ENCODE measurements around the gene TPD52L3. TPM values are rescaled to one million over a fixed set of nuclear protein-coding genes. Genes with fewer than 3 reads are reported as not detected.
A peak's percentile ranks its signal among the peaks of the same experiment; 100 is the strongest.

Gene TPD52L3
- total and polyA plus RNA-seq, 2 donors from 2014 or later = not detected

- DNase-seq = peak in 2 of 5 donors; percentile 51 to 72
- Histone ChIP-seq H3K27me3 (ENCODE audit: control insufficient read depth, insufficient read depth, low read length) (no peaks in the 10 kb centered on the region), H3K9me3 (ENCODE audit: control insufficient read depth in 2 of 3, insufficient read depth in 1 of 3, low read length in 3 of 3) (no peaks in the 10 kb centered on the region), H3K4me1 (ENCODE audit: control insufficient read depth in 2 of 3, insufficient read depth in 2 of 3, low read depth in 1 of 3, low read length in 3 of 3) (no peaks in the 10 kb centered on the region), H3K27ac (ENCODE audit: low read depth in 2 of 2, low read length in 2 of 2) (no peak overlapping the region), H3K9ac (ENCODE audit: low read length in 3 of 3) (no peak overlapping the region), H3K4me3 (ENCODE audit: low read length in 3 of 3) (no peak overlapping the region), H3K36me3 (ENCODE audit: control insufficient read depth in 2 of 3, insufficient read depth in 3 of 3, low read length in 3 of 3) (no peaks in the 10 kb centered on the region)
- intact Hi-C loops (cut with DNase I) = no loop called here
- peak; percentile 53 for TF ChIP-seq CTCF (IDR thresholded peaks at IDR 0.05; ENCODE audit: borderline replicate concordance, extremely low read depth, insufficient read depth)
- peak; percentile 45 for FAIRE-seq
These were observed 22.1 kb upstream of the TPD52L3 start for GRCh38 chr9:6305954-6306563.

GRCh38 chr9:6307551-6308096 is 20.6 kb upstream of the TPD52L3 start:
- no peak for TF ChIP-seq CTCF (IDR thresholded peaks at IDR 0.05; ENCODE audit: borderline replicate concordance, extremely low read depth, insufficient read depth)
- H3K36me3 ChIP-seq (ENCODE audit: control insufficient read depth in 2 of 3, insufficient read depth in 3 of 3, low read length in 3 of 3) = no peaks in the 10 kb centered on the region
- H3K27ac ChIP-seq (ENCODE audit: low read depth in 2 of 2, low read length in 2 of 2) = no peak overlapping the region
- H3K4me3 ChIP-seq (ENCODE audit: low read length in 3 of 3) = no peak overlapping the region
- no peak for DNase-seq
- no peaks in the 10 kb centered on the region for H3K27me3 ChIP-seq (ENCODE audit: control insufficient read depth, insufficient read depth, low read length)
- FAIRE-seq = no peak
- no peaks in the 10 kb centered on the region for H3K4me1 ChIP-seq (ENCODE audit: control insufficient read depth in 2 of 3, insufficient read depth in 2 of 3, low read depth in 1 of 3, low read length in 3 of 3)
- intact Hi-C loops (cut with DNase I) = no loop called here
- H3K9ac ChIP-seq (ENCODE audit: low read length in 3 of 3) = no peak overlapping the region
- H3K9me3 ChIP-seq (ENCODE audit: control insufficient read depth in 2 of 3, insufficient read depth in 1 of 3, low read length in 3 of 3) = no peaks in the 10 kb centered on the region

- intact Hi-C loops (cut with DNase I) = no loop called here
- Histone ChIP-seq H3K9ac (ENCODE audit: low read length in 3 of 3) (no peak overlapping the region), H3K36me3 (ENCODE audit: control insufficient read depth in 2 of 3, insufficient read depth in 3 of 3, low read length in 3 of 3) (no peaks in the 10 kb centered on the region), H3K4me3 (ENCODE audit: low read length in 3 of 3) (no peak overlapping the region), H3K27ac (ENCODE audit: low read depth in 2 of 2, low read length in 2 of 2) (no peak overlapping the region), H3K27me3 (ENCODE audit: control insufficient read depth, insufficient read depth, low read length) (no peaks in the 10 kb centered on the region), H3K4me1 (ENCODE audit: control insufficient read depth in 2 of 3, insufficient read depth in 2 of 3, low read depth in 1 of 3, low read length in 3 of 3) (no peaks in the 10 kb centered on the region), H3K9me3 (ENCODE audit: control insufficient read depth in 2 of 3, insufficient read depth in 1 of 3, low read length in 3 of 3) (peaks cover 0 to 4% (median 3%) of the 10 kb centered on the region in 3 donors)
- DNase-seq (no peak), FAIRE-seq (no peak)
- TF ChIP-seq CTCF (IDR thresholded peaks at IDR 0.05; ENCODE audit: borderline replicate concordance, extremely low read depth, insufficient read depth) = no peak
These were observed 2.9 kb downstream of the TPD52L3 start for GRCh38 chr9:6330958-6331634.

All from kidney (tissue), 14 donors.